GM19239 (cell line): ENCODE results near the gene ZNF45.
A peak's percentile ranks its signal among the peaks of the same experiment; 100 is the strongest.
"Not testable (repeated sequence)": the region's sequence is repeated elsewhere in the genome, so short reads cannot be mapped to it uniquely, and the experiment has no call there.

Source experiments
- DNase-seq: peaks from one replicate; pipeline ENCODE4 v3.0.0; 2011; ENCODE audit warnings: low spot score; ENCODE audit not compliant: insufficient read length
- FAIRE-seq: peaks from 2 replicates; lab custom pipeline; 2011; peaks lifted over from hg19 to GRCh38; lab: Jason Lieb, UNC

ZNF45 gene

GRCh38 chr19:43914051-43914450 is 21.0 kb downstream of the ZNF45 start:
- no peak for FAIRE-seq
- no peak for DNase-seq

- FAIRE-seq = no peak
- no peak for DNase-seq
Observed at GRCh38 chr19:43913383-43913782, 21.7 kb downstream of the ZNF45 start.

GRCh38 chr19:43910884-43911283 is 24.2 kb downstream of the ZNF45 start:
- FAIRE-seq (no peak), DNase-seq (no peak)

- no peak for DNase-seq
- FAIRE-seq = no peak
Observed at GRCh38 chr19:43908659-43909058, 26.4 kb downstream of the ZNF45 start.

GRCh38 chr19:43906774-43907173 is 28.3 kb downstream of the ZNF45 start:
- FAIRE-seq = no peak
- DNase-seq = no peak

GRCh38 chr19:43905897-43906296 is 29.2 kb downstream of the ZNF45 start:
- DNase-seq (no peak), FAIRE-seq (no peak)

GRCh38 chr19:43902399-43902798 is 32.7 kb downstream of the ZNF45 start:
- DNase-seq (no peak), FAIRE-seq (no peak)

GRCh38 chr19:43901395-43902390 is 33.4 kb downstream of the ZNF45 start:
- DNase-seq (peak; percentile 59), FAIRE-seq (peak; percentile 83)

- FAIRE-seq = no peak
- no peak for DNase-seq
Observed at GRCh38 chr19:43895727-43896308, 39.3 kb downstream of the ZNF45 start.

GRCh38 chr19:43883864-43884263 is 51.2 kb downstream of the ZNF45 start, which contains the start of gene ZNF404:
TSS of gene ZNF404 (minus strand) at chr19:43883964.
- DNase-seq (no peak), FAIRE-seq (no peak)

- no peak for DNase-seq
- no peak for FAIRE-seq
Observed at GRCh38 chr19:43880483-43880882, 54.6 kb downstream of the ZNF45 start.

GRCh38 chr19:43872547-43873336 is 62.3 kb downstream of the ZNF45 start:
- no peak for DNase-seq
- no peak for FAIRE-seq

GRCh38 chr19:43866923-43867322 is 68.2 kb downstream of the ZNF45 start:
- not testable (repeated sequence) for DNase-seq, FAIRE-seq
